Stimulated activated CD4-positive, alpha-beta T cell treated with anti-CD3 and anti-CD28 coated beads, TNF-alpha, amount 100 ng/mL, for 24 hours (primary cell): Measurements from ENCODE around the gene DYRK1A.

ENCODE experiments used
- DNase-seq, 3 experiments: peaks; one replicate each; pipeline ENCODE4 v3.0.0-alpha.2; 2020; ENCODE audit warnings: low read depth in 3 of 3

The DYRK1A gene

DNA sequence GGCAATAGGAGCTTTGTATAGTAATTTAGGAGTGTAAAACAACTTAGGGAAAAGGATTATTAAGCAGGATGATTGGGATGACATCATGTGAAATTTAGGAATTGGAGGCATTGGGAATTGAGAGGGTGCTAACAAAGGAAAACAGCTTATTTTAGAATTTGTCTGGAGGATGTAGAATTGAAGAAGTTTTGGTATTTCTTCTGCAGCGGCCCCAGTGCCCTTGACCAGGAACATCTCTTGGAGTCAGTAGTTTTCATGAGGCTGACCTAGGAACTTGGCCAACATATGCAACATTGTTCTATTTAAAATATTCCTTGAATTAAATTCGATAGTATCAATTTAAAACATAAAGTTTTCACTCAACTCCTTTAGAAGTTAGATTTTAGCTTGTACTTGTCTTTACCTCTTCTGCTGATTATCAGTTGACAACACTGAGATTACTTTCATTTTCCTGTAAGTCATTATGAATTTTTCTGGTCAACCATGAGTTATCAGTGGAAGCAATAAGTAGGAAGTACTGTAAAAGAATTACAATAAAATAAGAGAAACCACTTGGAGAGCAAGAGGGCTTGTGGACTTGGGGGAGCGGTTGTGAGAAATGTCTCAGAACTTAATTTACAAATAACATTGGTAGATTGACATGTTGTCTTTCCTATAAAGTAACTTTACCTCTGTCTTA is 52.8 kb downstream of the DYRK1A start:
- DNase-seq, result no peak

DNA sequence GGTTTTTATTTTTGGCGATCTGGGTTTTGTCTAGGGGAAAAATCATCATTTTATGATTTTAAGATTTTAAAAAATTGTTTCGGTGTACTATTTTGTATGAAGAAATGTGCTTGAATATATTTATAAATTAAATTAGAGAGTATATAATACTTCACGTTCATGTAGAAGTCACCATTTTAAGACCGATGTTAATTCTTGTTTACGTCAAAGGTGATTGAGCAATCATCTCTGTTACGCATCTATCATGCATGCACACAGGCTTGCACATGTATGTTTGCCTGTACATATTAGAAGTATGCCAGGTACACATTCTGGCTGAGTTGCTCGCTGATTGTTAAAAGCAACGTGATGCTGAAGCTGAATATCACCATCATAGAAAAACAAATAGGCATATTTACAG is 54.7 kb downstream of the DYRK1A start:
- DNase-seq, result no peak

DNA sequence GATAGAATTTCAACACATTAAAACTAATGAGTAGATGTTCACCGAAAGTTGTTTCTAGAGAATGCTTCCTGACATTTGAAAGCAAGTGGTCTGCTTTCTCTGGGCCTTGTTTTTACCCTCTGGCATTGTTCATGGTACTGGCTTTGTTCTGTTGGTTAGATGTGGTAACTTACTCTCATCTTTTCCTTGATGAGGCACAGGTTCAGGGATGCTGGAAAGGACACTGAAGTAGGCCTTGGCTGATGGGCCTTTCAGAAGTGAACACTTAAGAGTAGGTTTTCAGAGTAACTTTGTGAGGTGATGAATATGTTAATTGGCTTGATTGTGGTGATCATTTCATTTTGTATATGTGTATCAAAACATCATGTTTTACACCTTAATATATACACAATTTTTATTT is 55.8 kb downstream of the DYRK1A start:
- no peak for DNase-seq

GRCh38 chr21:37423103-37423502 is 56.5 kb downstream of the DYRK1A start:
- no peak for DNase-seq

GRCh38 chr21:37424396-37424795 is 57.8 kb downstream of the DYRK1A start:
- no peak for DNase-seq

DNA sequence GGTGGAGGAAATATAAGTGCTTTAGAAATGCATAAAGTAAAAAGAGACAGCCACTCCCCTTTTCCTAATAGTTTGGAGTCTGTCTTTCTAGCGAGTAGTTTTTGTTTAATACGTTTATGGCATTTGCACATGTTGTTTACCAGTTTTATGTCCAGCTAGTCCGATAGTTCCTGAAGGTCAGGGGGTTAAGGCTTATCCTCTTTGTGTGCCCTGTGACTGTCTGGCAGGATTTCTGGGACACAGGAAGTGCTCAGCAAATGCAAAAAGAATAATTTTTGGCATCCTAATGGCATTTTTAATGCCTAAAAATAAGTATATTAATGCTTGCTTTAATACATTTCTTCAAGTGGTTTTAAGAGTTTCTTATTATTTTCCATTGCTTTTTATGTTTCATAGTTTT is 58.4 kb downstream of the DYRK1A start:
- no peak for DNase-seq

- no peak for DNase-seq
Observed at GRCh38 chr21:37425684-37426083, 59.1 kb downstream of the DYRK1A start.

DNA sequence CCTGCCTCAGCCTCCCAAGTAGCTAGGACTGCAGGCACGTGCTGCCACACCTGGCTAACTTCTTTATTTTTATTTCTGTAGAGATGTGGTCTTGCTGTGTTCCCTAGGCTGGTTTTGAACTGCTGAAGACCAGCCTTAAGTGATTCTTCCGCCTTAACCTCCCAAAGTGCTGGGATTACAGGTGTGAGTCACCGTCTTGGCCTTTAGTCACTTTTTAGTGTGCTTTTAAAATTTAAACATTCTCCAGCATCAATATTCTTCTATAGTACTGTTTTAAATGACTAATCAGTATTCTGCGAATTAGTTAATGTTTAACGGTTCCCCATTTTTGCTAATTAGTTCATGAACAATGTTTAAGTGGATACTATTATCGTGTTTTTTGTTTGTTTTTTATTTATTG is 60.6 kb downstream of the DYRK1A start:
- DNase-seq, result no peak

- no peak for DNase-seq
Observed at GRCh38 chr21:37429356-37429755, 62.8 kb downstream of the DYRK1A start.

DNA sequence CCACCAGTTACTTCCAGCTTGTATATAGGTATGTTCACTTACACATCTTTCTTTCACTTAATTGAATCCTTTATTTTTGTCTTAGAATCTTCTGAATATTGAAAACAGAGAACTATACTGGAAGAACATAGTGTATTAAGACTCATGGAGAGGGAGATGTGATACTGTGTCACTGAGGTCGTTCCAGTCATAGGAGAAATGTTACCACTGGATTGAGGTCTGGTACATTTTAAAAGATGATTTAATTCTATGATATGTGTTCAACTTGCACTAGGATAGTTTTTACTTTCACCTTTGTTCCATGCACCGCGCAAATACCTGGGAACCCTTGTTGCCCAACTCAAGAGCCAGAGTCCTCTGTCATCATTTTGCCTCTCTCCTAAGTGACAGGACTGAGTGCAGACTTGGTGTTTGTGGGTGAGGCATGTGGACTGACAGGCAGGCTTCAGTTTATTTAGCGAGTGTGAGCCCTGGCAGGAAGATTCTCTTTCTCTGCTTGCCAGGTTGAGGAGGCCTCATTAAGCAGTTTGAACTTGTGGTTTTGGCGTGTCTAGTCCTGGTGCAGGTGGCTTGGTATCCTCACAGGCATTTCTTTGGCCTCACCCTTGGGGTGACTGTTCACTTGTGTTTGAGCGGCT is 63.7 kb downstream of the DYRK1A start:
- no peak for DNase-seq

DNA sequence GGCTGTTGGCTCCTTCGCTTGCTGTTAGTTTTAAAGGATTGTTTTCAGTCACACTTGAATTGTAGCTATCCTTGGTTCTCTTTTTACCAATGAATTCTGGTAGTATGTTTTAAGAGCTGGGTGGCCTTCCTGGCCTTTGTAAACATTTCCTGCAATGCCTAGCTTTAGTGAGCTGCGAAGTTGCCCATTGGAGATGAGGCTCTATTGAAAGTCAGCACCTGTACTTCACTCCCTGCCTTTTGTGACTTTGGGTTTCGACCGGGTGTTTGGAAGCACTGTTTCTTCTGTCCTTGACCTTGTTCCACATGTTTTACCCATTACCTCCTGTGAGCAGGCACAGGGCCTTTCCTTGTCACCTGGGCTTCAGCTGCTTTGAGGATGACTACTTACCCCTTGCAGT is 64.7 kb downstream of the DYRK1A start:
- no peak for DNase-seq

- DNase-seq, result no peak
Observed at GRCh38 chr21:37432710-37433455, 66.3 kb downstream of the DYRK1A start.

DNA sequence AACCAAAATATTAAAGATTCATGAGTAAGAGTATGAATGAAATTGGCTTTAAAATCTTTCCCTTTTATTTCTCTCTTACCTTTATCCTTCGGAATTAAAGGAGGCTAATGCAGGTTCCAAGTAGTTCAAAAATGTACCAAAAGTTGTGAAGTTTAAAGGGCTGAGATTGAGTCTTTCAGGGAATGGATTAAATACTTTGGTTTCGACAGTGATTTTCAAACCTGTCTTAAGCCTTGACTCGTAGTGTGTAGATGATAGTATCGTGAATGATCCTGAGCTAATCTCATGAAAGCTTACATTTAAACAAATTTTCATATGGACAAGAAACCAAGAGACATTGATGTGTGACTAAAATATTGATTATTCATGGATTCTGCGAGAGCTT is 66.9 kb downstream of the DYRK1A start:
- no peak for DNase-seq

DNA sequence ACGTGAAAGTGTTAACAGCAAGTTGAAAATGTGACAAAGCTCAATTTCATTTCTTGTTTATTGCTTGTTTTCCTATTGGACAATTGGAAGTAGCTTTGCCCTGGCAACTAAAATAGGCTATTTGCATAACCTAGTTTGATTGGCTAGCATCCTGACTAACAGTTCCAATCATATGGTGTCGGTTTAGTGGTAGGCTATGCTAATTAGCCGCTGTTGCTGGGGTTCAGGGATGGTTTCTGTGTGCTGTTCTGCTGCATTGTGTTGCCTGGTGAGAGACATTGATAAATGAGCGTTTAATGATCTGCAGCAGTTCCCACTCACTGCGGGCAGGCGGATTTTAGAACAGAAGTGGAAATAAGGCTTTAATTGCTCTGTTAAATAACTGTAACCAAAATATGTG is 68.5 kb downstream of the DYRK1A start:
- no peak for DNase-seq

DNA sequence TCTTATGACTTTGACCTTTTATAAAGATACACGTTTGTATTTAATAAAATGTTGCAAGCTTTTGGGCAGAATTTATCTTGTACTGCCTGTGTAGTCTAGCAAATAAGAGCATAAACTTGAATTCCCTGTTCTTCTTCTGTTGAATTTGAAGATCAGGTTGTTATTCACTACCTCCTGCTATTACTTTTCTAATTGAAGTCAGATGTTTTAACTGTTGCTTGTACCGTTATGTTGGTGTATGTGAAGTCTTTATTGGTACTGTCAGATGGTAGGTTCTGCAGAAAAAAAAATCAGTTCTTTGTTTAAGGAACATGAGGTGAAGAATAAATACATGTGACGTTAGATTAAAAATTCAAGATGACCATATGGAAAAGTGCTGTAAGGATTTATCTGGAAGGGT is 69.1 kb downstream of the DYRK1A start:
- DNase-seq, result no peak

DNA sequence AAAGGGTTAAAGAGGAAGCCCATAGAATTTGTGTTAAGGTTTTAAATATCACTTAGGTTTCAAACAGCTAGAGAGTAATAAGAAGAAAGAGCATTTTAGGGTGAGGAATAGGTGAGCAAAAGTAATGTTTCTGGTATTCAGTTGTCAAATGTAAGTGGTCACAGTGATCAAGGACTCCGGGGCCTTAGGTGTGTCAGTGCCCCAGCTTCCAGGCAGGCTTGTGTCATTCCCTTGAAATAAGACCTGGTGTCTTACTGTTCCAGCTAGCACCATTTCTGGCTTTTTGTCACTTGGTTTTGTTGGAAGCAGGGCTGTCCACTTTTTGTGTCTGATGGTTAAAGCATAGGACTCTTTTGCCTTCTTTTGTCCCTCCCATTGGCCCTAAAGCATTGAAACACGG is 69.6 kb downstream of the DYRK1A start:
- DNase-seq, result no peak

DNA sequence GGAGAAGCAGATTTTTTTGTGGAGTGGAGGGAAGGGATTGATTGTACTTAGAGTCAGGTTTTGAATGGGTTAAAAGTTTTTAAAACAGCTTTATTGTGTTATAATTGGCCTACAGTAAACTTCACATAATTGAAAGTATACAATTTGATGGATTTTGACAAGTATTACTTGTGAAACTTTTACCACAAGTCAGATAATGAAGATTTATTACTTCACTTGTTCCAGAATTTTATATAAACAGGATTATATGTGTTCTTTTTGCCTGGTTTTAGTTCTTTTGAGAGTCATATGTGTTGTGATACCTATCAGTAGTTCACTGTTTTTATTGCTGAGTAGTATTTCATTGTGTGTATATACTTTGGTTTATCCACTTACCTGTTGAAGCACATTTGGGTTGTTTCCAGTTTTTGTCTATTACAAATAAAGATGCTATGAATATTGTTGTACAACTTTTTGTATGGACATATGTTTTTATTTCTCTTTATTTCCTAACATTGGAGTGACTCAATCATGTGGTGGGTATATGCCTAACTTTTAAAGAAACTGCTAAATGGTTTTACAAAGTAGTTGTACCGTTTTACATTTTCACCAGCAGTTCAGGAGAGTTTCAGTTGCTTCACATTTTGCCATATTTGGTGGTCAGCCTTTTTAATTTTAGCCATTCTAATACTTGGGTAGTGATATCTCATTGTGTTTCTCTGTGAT is 71.0 kb downstream of the DYRK1A start:
- no peak for DNase-seq

DNA sequence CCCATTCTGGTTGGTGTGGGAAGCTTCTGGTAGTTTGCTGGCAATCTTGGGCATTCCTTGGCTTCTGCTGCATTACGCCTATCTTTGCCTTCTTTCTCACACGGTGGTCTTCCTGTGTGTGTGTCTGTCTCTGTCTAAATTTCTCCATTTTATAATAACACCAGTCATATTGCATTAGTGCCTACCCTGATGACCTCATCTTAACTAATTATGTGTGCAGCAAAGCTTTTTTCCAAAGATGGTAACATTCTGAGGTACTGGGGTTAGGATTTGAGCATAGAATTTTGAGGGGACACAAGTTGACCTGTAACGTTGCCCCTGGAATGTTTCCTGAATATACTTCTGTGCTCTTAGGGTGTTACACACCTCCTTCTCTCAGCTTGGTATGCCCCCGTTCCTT is 77.1 kb downstream of the DYRK1A start:
- DNase-seq, result no peak

- DNase-seq, result no peak
Observed at GRCh38 chr21:37445228-37445627, 78.7 kb downstream of the DYRK1A start.

DNA sequence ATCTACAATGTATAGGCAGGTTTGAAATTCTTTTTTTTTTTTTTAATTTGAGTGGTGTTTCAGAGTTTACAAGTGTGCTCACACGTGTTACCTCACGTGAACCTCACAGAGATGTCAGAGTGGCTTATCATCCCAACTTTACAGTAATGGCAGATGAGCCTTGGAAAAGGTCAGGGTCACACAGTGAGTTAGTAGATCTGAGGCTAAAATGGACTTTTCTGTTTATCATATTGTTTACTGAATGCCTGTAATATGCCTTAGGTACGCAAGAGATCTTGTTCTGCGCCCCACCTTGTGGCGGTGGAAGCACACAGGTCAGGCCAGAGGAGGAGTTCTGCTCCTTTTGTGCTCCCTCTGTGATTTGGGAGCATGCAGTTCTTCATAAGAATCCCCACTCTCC is 80.0 kb downstream of the DYRK1A start:
- no peak for DNase-seq

DNA sequence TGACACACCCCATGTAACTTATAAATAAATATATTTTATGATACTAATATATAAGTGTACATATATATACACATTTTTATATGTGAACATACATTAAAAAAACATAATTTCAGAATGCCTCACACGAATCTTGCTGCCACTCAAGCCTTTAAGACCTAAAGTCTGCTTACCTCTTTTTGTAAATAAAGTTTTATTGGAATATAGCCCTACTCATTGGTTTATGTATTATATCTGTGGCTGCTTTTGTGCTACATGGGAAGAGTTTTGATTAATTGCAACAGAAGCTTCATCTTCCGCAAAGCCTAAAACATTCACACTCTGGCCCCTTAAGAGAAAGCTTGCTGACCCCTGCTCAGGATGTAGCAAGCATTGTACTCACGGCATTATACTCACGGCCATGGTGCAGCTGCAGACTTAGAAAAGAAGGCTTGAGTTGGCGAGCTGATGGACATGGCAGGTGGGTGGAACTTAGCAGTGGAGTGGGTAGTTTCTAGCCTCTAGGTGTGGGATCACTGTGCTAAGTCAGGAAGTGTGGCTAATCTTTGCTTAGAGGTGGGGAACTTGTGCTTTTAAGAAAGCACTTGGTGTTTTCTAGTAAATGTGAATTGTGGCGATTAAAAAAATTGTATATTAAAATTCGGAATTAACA is 80.8 kb downstream of the DYRK1A start:
- DNase-seq, result no peak

GRCh38 chr21:37449302-37449937 is 82.8 kb downstream of the DYRK1A start:
- no peak for DNase-seq
